Measurements from ENCODE around the gene RANBP10. TPM values are rescaled to one million over a fixed set of nuclear protein-coding genes. Genes with fewer than 3 reads are reported as not detected.

Gene RANBP10
- total and polyA plus RNA-seq, 2 donors (not counting 3 experiments of a cell fraction or from before 2014, with no cell fraction given), result 25.6 to 28.8 TPM

DNA sequence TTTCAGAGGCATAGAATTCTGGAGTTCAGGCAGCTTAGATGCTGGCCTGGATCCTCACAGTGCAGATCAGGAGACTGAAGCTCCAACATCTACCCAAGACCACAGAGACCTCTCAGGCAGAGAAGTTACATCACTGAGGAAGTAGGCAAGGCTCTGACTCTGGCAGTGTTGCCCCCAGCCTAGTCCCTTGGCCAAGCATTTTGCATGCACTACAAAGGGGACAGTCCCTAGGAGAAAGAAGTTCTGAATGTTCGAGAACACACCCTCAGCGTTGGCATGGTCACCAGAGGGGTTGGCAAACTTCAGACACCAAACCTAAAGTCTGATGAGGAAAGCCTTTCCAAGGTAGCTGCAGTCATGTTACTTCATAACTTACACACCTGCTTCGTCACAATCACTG lies 2.5 kb downstream of the RANBP10 start:
- no peaks in the 10 kb centered on the region for H3K9me1 ChIP-seq (replicated peaks; ENCODE audit: control insufficient read depth, extremely low read depth, insufficient read depth, low read length)
- DNase-seq (ENCODE audit: low read depth, low spot score), result no peak
- CTCF ChIA-PET, result interaction anchor here (1.4 kb wide), 1 partner anchor 13 kb away, joined by 6 read pairs; no protein-coding TSS in a partner anchor
- TF ChIP-seq POLR2A (IDR thresholded peaks at IDR 0.05; ENCODE audit: low read depth, low read length), result no peak
- TF ChIP-seq POLR2AphosphoS5 (IDR thresholded peaks at IDR 0.05; ENCODE audit: insufficient read depth, low read depth, low read length), result no peak
- TF ChIP-seq CTCF (IDR thresholded peaks at IDR 0.05; ENCODE audit: extremely low read depth in 1 of 2, insufficient read depth in 1 of 2, low read depth in 1 of 2, low read length in 2 of 2), result no peak
- no peak for TF ChIP-seq GATA2 (IDR thresholded peaks at IDR 0.05; ENCODE audit: insufficient read depth, insufficient read length, low read depth, low read length)
- no peak for TF ChIP-seq MYC (IDR thresholded peaks at IDR 0.05; ENCODE audit: low read depth, low read length)
- TF ChIP-seq EZH2 (IDR thresholded peaks at IDR 0.05; ENCODE audit: borderline replicate concordance, low read depth, low read length, severe bottlenecking), result no peak
- TF ChIP-seq, protein P1, sequence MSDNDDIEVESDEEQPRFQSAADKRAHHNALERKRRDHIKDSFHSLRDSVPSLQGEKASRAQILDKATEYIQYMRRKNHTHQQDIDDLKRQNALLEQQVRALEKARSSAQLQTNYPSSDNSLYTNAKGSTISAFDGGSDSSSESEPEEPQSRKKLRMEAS (IDR thresholded peaks at IDR 0.05; ENCODE audit: insufficient read depth, insufficient read length), result no peak
- FAIRE-seq, result no peak
- no peak overlapping the region for H3K27ac ChIP-seq (ENCODE audit: insufficient read depth, low read depth, low read length)
- H3K36me3 ChIP-seq (ENCODE audit: control insufficient read depth in 2 of 2, extremely low read depth in 1 of 2, insufficient read depth in 2 of 2, low read length in 2 of 2), result peaks cover 0 to 9% of the 10 kb centered on the region in 2 experiments
- peaks cover 11% of the 10 kb centered on the region for H3K4me1 ChIP-seq (ENCODE audit: control insufficient read depth, extremely low read depth, insufficient read depth, low read length)
- H3K79me2 ChIP-seq (ENCODE audit: control insufficient read depth, insufficient read depth, low read length), result peaks cover 50% of the 10 kb centered on the region
- POLR2A ChIA-PET, result no interaction called here
- no peak overlapping the region for H3K4me3 ChIP-seq (replicated peaks in 1 of 3; ENCODE audit: insufficient read depth in 1 of 3, low read depth in 1 of 3, low read length in 3 of 3)
- intact Hi-C loops (cut with micrococcal nuclease) (loop anchor here (10.0 kb wide), 1 partner anchor 279 kb away; the partner anchor contains the start of gene RIPOR1), dilution Hi-C loops (cut with MboI; ENCODE audit: extremely low pct_ligation_motif_present, low sequenced_read_pairs) (no loop called here)
- no peaks in the 10 kb centered on the region for H3K27me3 ChIP-seq (ENCODE audit: control insufficient read depth in 2 of 2, insufficient read depth in 2 of 2, low read length in 2 of 2)
- H3K4me2 ChIP-seq (ENCODE audit: insufficient read depth, low read length), result no peak overlapping the region
- no peak overlapping the region for H3K9ac ChIP-seq (replicated peaks; ENCODE audit: extremely low read depth, insufficient read depth, low read length)
- no peak overlapping the region for H2AFZ ChIP-seq (ENCODE audit: low read depth, low read length)
- no TSS peak for BruUV-seq (replicated peaks)
- H4K20me1 ChIP-seq (replicated peaks; ENCODE audit: control insufficient read depth, extremely low read depth, insufficient read depth, low read length), result no peaks in the 10 kb centered on the region
- H3K9me3 ChIP-seq (replicated peaks; ENCODE audit: control insufficient read depth, insufficient read depth, low read length), result no peaks in the 10 kb centered on the region

Data from endothelial cell of umbilical vein (primary cell).